ENCODE results near the gene SGPL1. TPM values are rescaled to one million over a fixed set of nuclear protein-coding genes. Genes with fewer than 3 reads are reported as not detected.

SGPL1 gene
- total RNA-seq, 2 donors from 2014 or later = 23.9 to 30.8 TPM

- ATAC-seq (replicated peaks) = no peak
- no peaks in the 10 kb centered on the region for H3K36me3 Mint-ChIP-seq (ENCODE audit: low read depth)
- H3K4me3 Mint-ChIP-seq = no peak overlapping the region
- no peaks in the 10 kb centered on the region for H3K4me1 Mint-ChIP-seq
- H3K27ac Mint-ChIP-seq = no peak overlapping the region
- H3K9me3 Mint-ChIP-seq = no peaks in the 10 kb centered on the region
- H3K27me3 Mint-ChIP-seq = peaks cover 3% of the 10 kb centered on the region
These were observed 87.6 kb downstream of the SGPL1 start for GRCh38 chr10:70903262-70903921.

DNA sequence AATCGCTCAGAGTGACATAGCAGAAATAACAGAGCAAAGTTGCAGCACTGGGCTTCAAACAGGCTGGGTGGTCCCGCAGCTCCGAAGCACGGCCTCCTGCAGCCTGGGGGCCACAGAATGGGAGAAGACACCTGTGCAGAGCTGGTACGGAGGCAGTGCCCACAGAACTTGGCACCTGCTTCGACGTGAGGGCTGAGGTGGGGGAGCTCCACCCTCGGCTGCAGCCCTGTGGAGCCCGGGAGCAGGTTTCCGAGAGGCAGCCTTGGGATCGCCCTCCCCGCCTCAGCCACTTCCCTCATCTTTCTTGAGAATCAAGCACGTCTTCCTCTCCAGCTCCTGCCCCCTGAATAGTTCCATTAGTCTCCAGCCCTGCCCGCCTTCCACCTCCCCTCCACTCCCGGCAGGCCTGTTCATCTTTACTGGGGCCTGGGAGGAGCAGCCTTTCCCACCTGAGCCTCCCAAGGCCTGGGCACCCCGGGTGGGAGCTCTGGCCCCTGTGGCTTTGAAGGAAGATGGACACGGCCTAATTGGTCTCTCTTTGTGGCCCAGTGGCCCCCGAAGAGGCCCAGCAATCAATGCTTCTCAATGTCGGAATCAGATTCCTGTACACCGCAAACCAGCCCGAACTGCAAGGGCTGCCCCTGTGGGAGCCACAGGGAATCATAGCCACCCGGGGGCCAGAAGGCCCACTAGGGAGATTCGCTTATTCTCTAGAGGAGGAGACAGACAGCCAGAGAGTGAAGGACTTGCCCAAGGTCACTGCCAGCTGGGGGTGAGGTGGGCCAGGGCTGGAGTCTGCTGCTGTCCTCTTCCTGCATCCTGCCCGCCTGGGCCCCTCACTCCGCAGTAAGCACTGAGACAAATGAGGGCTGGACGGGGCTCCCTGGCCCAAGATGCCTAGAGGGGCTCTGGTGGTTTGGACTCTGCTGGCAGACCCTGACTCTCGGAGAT is 89.6 kb downstream of the SGPL1 start:
- Mint-ChIP-seq H3K9me3 (no peaks in the 10 kb centered on the region), H3K36me3 (ENCODE audit: low read depth) (no peaks in the 10 kb centered on the region), H3K27ac (no peak overlapping the region), H3K4me3 (no peak overlapping the region), H3K27me3 (peaks cover 10% of the 10 kb centered on the region), H3K4me1 (no peaks in the 10 kb centered on the region)
- no peak for ATAC-seq (replicated peaks)

DNA sequence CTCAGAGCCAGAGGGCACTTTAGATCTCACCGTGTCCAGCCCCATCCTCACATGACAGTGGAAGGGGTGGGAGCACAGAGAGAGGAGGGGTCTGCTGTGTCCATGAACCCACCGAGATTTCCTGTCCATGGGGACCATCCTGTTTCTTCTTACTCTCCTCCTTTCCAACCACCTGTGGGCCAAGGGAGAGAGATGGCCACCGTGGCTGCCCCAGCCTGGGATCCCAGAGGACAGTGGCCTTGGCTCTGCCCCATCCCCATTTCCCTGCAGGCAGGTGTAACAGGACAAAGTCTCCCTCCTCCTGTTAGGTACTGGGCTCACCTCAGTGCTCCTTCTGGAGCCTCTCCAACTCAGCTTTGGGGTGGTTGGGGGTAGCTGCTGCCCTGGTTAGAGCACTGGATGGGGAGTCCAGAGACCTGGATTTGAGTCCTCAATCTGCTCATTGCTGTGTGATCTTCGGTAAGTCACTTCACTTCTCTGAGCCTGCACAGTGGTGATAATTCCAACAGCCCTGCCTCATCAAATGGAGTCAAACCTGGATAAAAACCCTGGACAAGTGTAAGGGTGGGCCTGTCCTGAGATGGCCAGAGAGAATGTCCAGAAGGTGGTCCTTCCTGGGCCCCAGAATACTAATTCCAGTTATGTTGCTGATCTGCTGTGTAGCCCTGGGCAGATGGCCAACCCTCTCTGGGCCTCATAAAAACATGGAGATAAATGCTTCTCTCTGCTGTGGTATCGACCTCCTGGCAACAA is 90.5 kb downstream of the SGPL1 start:
- Mint-ChIP-seq H3K4me3 (no peak overlapping the region), H3K27ac (no peak overlapping the region), H3K36me3 (ENCODE audit: low read depth) (no peaks in the 10 kb centered on the region), H3K27me3 (peaks cover 10% of the 10 kb centered on the region), H3K9me3 (no peaks in the 10 kb centered on the region), H3K4me1 (no peaks in the 10 kb centered on the region)
- ATAC-seq (replicated peaks) = no peak

- Mint-ChIP-seq H3K4me3 (no peak overlapping the region), H3K27me3 (peaks cover 10% of the 10 kb centered on the region), H3K4me1 (no peaks in the 10 kb centered on the region), H3K9me3 (no peaks in the 10 kb centered on the region), H3K36me3 (ENCODE audit: low read depth) (no peaks in the 10 kb centered on the region), H3K27ac (no peak overlapping the region)
- no peak for ATAC-seq (replicated peaks)
These were observed 91.3 kb downstream of the SGPL1 start for GRCh38 chr10:70906953-70907636.

DNA sequence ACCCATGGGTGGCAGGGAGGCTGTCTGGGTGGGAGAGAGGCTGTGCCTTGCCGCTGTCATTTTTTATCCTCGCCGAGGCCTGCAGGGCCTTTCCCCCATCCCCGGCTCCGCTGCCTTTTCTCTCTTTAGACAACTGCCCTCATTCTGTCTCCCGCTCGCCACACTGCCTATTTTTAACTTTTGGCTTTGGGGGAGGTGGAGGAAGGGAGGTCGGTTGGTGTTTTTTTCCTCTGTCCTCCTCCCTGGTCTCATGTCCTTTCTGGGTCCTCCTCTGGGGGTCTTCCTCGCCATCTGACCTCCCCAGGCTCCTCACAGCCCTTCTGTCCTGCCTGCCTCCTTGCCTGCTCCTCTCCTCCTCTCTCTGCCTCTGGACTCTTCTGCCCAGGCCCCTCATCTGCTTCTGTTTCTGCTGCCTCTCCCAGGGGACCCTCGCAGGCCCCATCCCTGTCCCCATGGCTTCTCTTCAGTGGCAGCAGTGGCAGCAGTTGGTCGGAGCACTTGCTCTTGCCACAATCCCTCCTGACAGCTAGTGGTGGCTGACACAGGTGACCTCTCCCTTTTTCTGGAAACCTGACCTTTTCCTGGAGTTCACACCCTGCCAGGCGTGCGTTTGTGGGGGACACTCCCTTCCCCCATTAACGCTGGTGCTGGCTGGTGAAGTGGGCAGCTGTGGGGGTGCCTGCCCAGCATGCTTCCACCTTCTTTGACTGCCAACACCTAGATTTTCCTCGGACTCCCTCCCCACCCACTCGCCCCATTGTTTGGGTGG is 92.1 kb downstream of the SGPL1 start:
- peaks cover 10% of the 10 kb centered on the region for H3K27me3 Mint-ChIP-seq
- H3K9me3 Mint-ChIP-seq = no peaks in the 10 kb centered on the region
- no peak overlapping the region for H3K27ac Mint-ChIP-seq
- H3K4me3 Mint-ChIP-seq = no peak overlapping the region
- no peaks in the 10 kb centered on the region for H3K36me3 Mint-ChIP-seq (ENCODE audit: low read depth)
- no peak for ATAC-seq (replicated peaks)
- no peaks in the 10 kb centered on the region for H3K4me1 Mint-ChIP-seq

DNA sequence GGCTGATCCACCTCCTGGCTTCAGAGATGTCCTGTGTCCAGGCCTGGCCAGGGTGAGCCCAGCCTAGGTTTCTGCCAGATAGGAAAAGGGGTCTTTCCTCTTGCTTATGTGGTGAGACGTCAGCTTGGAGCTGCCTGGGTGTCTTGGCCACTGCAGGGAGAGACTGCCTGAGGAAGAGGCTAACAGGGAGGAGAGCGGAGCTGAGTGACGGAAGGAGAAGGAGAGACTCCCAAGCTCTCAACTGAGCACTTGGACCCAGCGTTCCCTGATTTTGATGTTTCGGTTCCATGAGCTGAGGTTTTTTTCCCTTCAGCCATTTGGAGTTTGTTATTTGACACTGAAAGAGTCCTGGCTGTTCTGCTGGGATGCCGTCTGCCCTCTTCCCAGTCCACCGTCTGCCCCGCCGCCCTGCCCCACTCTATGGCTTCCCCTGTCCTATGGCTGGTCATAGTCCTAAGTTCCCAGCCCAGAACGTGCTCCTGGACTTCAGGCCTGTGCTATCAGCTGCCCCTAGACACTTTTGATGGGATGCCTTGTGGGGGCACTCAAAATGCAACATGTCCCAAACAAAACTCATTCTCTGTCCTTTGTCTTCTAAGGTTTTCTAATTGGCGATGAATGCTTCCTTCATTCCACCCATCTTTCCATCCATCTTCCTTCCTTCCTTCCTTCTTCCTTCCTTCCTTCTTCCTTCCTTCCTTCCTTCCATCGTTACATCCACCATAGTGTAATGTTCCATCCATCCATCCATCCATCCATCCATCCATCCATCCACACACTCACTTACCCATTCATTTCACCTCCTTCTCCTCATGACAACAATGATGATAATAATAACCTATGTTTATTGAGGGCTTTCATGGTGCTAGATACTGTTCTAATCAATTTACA is 92.9 kb downstream of the SGPL1 start:
- H3K4me1 Mint-ChIP-seq = no peaks in the 10 kb centered on the region
- H3K27me3 Mint-ChIP-seq = peaks cover 11% of the 10 kb centered on the region
- H3K9me3 Mint-ChIP-seq = no peaks in the 10 kb centered on the region
- no peak for ATAC-seq (replicated peaks)
- H3K4me3 Mint-ChIP-seq = no peak overlapping the region
- no peak overlapping the region for H3K27ac Mint-ChIP-seq
- no peaks in the 10 kb centered on the region for H3K36me3 Mint-ChIP-seq (ENCODE audit: low read depth)

- Mint-ChIP-seq H3K27ac (no peak overlapping the region), H3K4me3 (no peak overlapping the region), H3K27me3 (peaks cover 11% of the 10 kb centered on the region), H3K36me3 (ENCODE audit: low read depth) (no peaks in the 10 kb centered on the region), H3K9me3 (no peaks in the 10 kb centered on the region), H3K4me1 (no peaks in the 10 kb centered on the region)
- ATAC-seq (replicated peaks) = no peak
These were observed 93.7 kb downstream of the SGPL1 start for GRCh38 chr10:70909326-70909935.

GRCh38 chr10:70910486-70911341 is 95.0 kb downstream of the SGPL1 start:
- H3K27me3 Mint-ChIP-seq = peaks cover 16% of the 10 kb centered on the region
- no peak for ATAC-seq (replicated peaks)
- H3K27ac Mint-ChIP-seq = no peak overlapping the region
- H3K36me3 Mint-ChIP-seq (ENCODE audit: low read depth) = no peaks in the 10 kb centered on the region
- H3K9me3 Mint-ChIP-seq = no peaks in the 10 kb centered on the region
- H3K4me1 Mint-ChIP-seq = no peaks in the 10 kb centered on the region
- no peak overlapping the region for H3K4me3 Mint-ChIP-seq

- H3K9me3 Mint-ChIP-seq = no peaks in the 10 kb centered on the region
- no peaks in the 10 kb centered on the region for H3K36me3 Mint-ChIP-seq (ENCODE audit: low read depth)
- H3K27ac Mint-ChIP-seq = no peak overlapping the region
- no peaks in the 10 kb centered on the region for H3K4me1 Mint-ChIP-seq
- peaks cover 17% of the 10 kb centered on the region for H3K27me3 Mint-ChIP-seq
- ATAC-seq (replicated peaks) = no peak
- H3K4me3 Mint-ChIP-seq = no peak overlapping the region
These were observed 95.6 kb downstream of the SGPL1 start for GRCh38 chr10:70911386-70911785.

DNA sequence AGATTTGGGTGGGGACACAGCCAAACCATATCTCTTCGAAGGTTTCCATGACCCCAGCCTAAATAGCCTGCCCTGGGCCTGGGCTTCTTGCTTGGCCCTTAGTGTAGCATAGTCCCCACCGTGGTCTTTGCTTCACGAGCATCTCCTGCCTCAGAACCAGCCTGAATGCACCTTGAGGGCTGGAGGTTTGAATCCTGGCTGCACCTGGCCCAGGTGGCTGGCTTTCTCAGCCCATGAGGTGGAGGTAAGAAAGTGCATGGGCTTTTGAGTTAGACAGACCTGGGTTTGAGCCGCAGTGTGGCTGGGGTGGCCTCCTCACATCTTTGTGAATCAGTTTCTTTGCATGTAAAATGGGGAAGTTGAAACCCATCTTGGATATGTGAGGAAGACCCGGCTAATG is 96.8 kb downstream of the SGPL1 start:
- peaks cover 17% of the 10 kb centered on the region for H3K27me3 Mint-ChIP-seq
- H3K27ac Mint-ChIP-seq = no peak overlapping the region
- no peak overlapping the region for H3K4me3 Mint-ChIP-seq
- no peaks in the 10 kb centered on the region for H3K36me3 Mint-ChIP-seq (ENCODE audit: low read depth)
- no peak for ATAC-seq (replicated peaks)
- H3K4me1 Mint-ChIP-seq = no peaks in the 10 kb centered on the region
- no peaks in the 10 kb centered on the region for H3K9me3 Mint-ChIP-seq

DNA sequence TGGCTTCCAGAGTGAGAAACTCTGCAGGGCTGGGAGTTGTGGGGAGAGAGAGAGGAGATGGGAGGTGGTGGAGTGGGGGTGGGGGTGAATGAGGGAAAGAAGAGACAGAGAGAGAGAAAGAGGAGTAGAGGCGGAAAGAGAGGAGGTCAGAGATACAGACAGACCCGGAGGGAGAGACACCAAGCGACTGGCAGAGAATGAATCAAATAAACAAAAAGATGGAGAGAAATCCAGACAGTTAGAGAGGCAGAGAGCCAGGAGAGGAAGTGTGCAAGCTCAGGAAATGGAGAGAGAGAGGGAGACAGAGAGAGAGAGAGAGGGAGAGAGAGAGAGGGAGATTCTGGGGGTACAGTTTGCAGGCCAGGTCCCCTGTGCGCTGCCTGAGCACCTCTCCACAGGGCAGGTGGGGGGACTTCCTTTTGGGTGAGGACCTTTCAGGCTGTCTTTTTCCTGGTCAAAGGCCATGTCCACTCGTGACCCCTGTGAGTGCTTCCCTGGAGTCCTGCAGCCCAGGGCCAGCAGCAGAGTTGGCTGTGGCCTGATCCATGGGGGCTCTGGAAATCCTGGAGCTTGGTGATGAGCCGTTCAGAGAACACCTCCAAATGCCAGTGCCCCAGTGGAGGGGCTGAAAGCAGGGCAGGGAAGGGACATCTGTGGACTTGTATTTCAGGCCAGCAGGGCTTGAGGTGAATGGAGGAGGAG is 97.6 kb downstream of the SGPL1 start:
- Mint-ChIP-seq H3K27me3 (peaks cover 21% of the 10 kb centered on the region), H3K4me1 (no peaks in the 10 kb centered on the region), H3K4me3 (no peak overlapping the region), H3K27ac (no peak overlapping the region), H3K9me3 (no peaks in the 10 kb centered on the region), H3K36me3 (ENCODE audit: low read depth) (no peaks in the 10 kb centered on the region)
- ATAC-seq (replicated peaks) = no peak
